Small intestine (tissue), 7 donors: Measurements from ENCODE around the gene NR6A1. TPM values are rescaled to one million over a fixed set of nuclear protein-coding genes. Genes with fewer than 3 reads are reported as not detected.

ENCODE experiments used
- DNase-seq, 2 donors: peaks; one replicate each; pipeline versions ENCODE4 v3.0.0 to v3.0.0-alpha.2; 2013
- FAIRE-seq: peaks from 2 replicates; lab custom pipeline; 2012; peaks lifted over from hg19 to GRCh38; lab: Jason Lieb, UNC
- H3K27ac ChIP-seq, 3 donors: one replicate each; pipeline ENCODE4 v1.5.1; 2013; ENCODE audit warnings: low read length in 2 of 3, mild to moderate bottlenecking in 2 of 3, control low read depth in 1 of 3, inconsistent platforms in 1 of 3, low read depth in 1 of 3, moderate library complexity in 1 of 3
- H3K27me3 ChIP-seq, 3 donors: one replicate each; pipeline ENCODE4 v1.6.1; 2013; ENCODE audit warnings: low read length in 3 of 3, inconsistent platforms in 1 of 3; ENCODE audit not compliant: control insufficient read depth in 3 of 3, insufficient read depth in 3 of 3
- H3K36me3 ChIP-seq, 3 donors: one replicate each; pipeline ENCODE4 v1.6.1; 2013; ENCODE audit warnings: low read length in 3 of 3, inconsistent platforms in 1 of 3, low read depth in 1 of 3, mild to moderate bottlenecking in 1 of 3, moderate library complexity in 1 of 3; ENCODE audit not compliant: control insufficient read depth in 3 of 3, insufficient read depth in 2 of 3
- H3K4me1 ChIP-seq, 3 donors: one replicate each; pipeline ENCODE4 v1.6.1; 2013; ENCODE audit warnings: low read length in 2 of 3, inconsistent platforms in 1 of 3, low read depth in 1 of 3, mild to moderate bottlenecking in 1 of 3, moderate library complexity in 1 of 3; ENCODE audit not compliant: control insufficient read depth in 3 of 3, insufficient read depth in 2 of 3
- H3K4me3 ChIP-seq, 3 donors: one replicate each; pipeline ENCODE4 v1.5.1; 2013; ENCODE audit warnings: low read length in 3 of 3, control low read depth in 1 of 3, inconsistent platforms in 1 of 3, low read depth in 1 of 3, mild to moderate bottlenecking in 1 of 3, moderate library complexity in 1 of 3
- H3K9me3 ChIP-seq, 2 donors: one replicate each; pipeline ENCODE4 v1.6.1; 2013; ENCODE audit warnings: low read depth in 1 of 2, low read length in 1 of 2; ENCODE audit not compliant: control insufficient read depth in 2 of 2, insufficient read depth in 1 of 2
- WGBS, 3 donors: extraction: QIAGEN DNeasy Blood & Tissue Kit; methylation state at CpG; one replicate each; pipeline ENCODE4 v1.1.7; 2013; 5-methylcytosine and 5-hydroxymethylcytosine counted together
- polyA plus RNA-seq, 4 donors: library from polyadenylated mRNA; stranded (reverse) in 3 of 4; unstranded in 1 of 4; fragments of 200-250 nt in 3 of 4; fragments of 120-200 nt in 1 of 4; gene quantifications; one replicate each; pipeline versions ENCODE4 v1.2.1 to v1.2.3, GENCODE V29; 2013
- donor health status: healthy with polysubstance abuse.
- donor health status: control.
- donor health status: control.
- donor health status: Bipolar disorder and iron deficiency.
- donor health status: healthy.

NR6A1 gene
- polyA plus RNA-seq, 4 donors = 2.3 to 6.0 (median 4.0) TPM

GRCh38 chr9:124558777-124559470 lies 212.2 kb downstream of the NR6A1 start:
- no peak overlapping the region for H3K4me3 ChIP-seq
- DNase-seq (peak in 1 of 2 donors; percentile 20), FAIRE-seq (no peak)
- no peak overlapping the region for H3K27ac ChIP-seq
- H3K9me3 ChIP-seq = no peaks in the 10 kb centered on the region
- peaks cover 0 to 6% (median 0%) of the 10 kb centered on the region in 3 donors for H3K4me1 ChIP-seq
- WGBS, 3 donors = 70 to 75% (median 71%) methylated on average over 4 of the region's 4 CpGs
- H3K36me3 ChIP-seq = no peaks in the 10 kb centered on the region
- no peaks in the 10 kb centered on the region for H3K27me3 ChIP-seq

DNA sequence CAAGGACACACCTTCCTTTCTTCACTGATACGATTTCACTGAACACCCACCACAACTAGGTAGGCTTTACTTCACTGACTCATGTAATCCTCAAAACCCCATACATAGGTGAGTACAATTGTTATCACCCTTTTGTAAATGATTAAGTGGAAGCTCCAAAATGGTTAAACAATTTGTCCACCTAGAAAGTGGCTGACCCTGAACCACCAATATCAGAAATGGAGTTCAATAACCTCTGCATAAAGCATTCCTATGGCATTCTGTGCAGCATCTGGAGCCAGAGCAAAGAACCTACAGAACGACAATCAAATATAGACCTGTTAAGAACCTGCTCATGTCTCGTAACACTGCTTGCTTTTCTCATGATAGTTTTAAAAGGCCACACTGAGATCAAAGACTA lies 213.2 kb downstream of the NR6A1 start:
- H3K4me1 ChIP-seq = peaks cover 0 to 6% (median 0%) of the 10 kb centered on the region in 3 donors
- H3K27me3 ChIP-seq = no peaks in the 10 kb centered on the region
- no peaks in the 10 kb centered on the region for H3K36me3 ChIP-seq
- H3K27ac ChIP-seq = no peak overlapping the region
- no peak overlapping the region for H3K4me3 ChIP-seq
- FAIRE-seq (no peak), DNase-seq (no peak)
- 82 to 88% (median 88%) methylated on average over 3 of the region's 3 CpGs for WGBS, 3 donors
- H3K9me3 ChIP-seq = no peaks in the 10 kb centered on the region

- DNase-seq (no peak), FAIRE-seq (no peak)
- Histone ChIP-seq H3K27me3 (no peaks in the 10 kb centered on the region), H3K36me3 (peaks cover 0 to 2% (median 0%) of the 10 kb centered on the region in 3 donors), H3K9me3 (no peaks in the 10 kb centered on the region), H3K4me3 (no peak overlapping the region), H3K27ac (no peak overlapping the region), H3K4me1 (peaks cover 0 to 6% (median 0%) of the 10 kb centered on the region in 3 donors)
- 45 to 54% (median 49%) methylated on average over 3 of the region's 3 CpGs for WGBS, 3 donors
These were observed 216.1 kb downstream of the NR6A1 start for GRCh38 chr9:124555043-124555442.

DNA sequence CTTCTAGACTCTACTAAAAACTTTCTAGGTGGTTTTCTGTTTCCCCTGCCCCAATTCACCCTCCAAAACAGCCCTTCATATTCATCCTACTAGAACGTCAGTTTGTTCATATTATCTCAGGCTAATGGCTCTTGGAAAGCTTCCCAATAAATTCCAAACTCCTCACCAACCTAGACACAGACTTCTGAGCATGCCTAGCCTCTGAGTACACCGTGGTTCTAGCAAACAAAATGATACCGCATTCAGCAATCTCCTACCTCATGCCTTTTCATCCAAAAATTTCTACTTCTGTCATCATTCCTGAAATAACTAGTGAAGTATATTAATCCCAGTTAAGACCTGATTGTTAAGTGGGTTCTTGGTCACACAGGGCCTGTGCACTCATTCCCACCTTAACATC lies 217.4 kb downstream of the NR6A1 start:
- Histone ChIP-seq H3K4me3 (no peak overlapping the region), H3K4me1 (peaks cover 0 to 6% (median 0%) of the 10 kb centered on the region in 3 donors), H3K27ac (no peak overlapping the region), H3K9me3 (no peaks in the 10 kb centered on the region), H3K27me3 (no peaks in the 10 kb centered on the region), H3K36me3 (peaks cover 0 to 2% (median 0%) of the 10 kb centered on the region in 3 donors)
- 39 to 54% (median 41%) methylated on average over 3 of the region's 3 CpGs for WGBS, 3 donors
- FAIRE-seq (no peak), DNase-seq (no peak)

DNA sequence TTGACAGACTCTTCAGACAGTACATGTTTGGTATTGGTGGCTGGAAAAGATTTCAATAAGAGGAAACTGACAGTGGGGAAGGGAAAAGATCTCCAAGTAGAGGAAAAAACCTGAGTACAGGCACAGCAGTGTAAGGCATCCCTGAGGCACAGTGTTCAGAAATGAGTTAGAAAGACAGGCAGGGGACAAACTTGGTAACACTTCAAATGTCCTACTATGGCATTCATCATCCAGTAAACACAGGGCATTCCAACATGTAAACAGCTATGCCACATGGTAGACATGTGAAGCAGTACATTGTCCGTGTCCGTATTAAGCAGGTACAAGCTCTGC lies 218.9 kb downstream of the NR6A1 start:
- H3K27ac ChIP-seq = no peak overlapping the region
- 89 to 93% (median 91%) methylated on average over 2 of the region's 2 CpGs for WGBS, 3 donors
- no peak for DNase-seq
- no peaks in the 10 kb centered on the region for H3K27me3 ChIP-seq
- no peak overlapping the region for H3K4me3 ChIP-seq
- peaks cover 0 to 2% (median 0%) of the 10 kb centered on the region in 3 donors for H3K36me3 ChIP-seq
- FAIRE-seq = no peak
- H3K4me1 ChIP-seq = peaks cover 0 to 3% (median 0%) of the 10 kb centered on the region in 3 donors
- H3K9me3 ChIP-seq = no peaks in the 10 kb centered on the region

DNA sequence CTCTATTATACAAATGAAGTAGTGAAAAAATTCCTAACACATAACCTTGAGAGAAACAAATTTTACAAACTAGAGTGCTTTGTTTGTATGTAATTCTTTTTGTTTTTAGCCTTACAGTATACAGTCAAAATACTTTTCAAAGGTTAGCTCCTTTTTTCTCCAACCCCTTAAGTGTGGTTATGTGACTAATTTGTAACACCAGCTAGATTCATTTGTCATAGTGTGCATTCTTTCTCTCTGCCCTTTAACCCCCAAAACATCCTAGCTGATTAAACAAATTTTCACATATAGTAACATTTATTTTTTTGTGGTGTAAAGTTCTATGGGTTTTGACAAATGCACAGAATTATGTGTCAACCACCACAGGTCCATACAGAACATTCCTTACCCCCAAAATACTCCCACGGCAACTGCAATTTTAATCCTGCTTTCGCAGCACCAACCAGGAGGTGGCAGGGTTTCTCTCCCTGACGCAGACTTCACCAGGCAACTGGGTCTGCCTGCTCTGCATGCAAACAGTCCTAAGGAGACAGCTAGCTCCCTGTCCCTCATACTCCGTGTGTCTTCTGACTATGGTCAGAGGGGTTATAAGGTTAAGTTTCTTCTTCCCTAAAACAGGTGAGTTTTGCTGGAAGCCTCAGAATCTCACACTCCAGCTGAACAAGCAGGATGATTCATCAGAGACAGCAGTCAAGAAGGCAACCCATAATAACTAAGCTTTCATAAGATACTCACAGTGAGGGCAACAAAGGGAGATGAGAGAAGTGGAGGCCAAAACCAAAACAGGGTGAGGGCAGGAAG lies 219.4 kb downstream of the NR6A1 start:
- FAIRE-seq (no peak), DNase-seq (peak; percentile 40 to 52)
- Histone ChIP-seq H3K27me3 (no peaks in the 10 kb centered on the region), H3K4me3 (no peak overlapping the region), H3K4me1 (peaks cover 0 to 3% (median 0%) of the 10 kb centered on the region in 3 donors), H3K36me3 (peaks cover 0 to 2% (median 0%) of the 10 kb centered on the region in 3 donors), H3K9me3 (no peaks in the 10 kb centered on the region), H3K27ac (no peak overlapping the region)
- WGBS, 3 donors = 16 to 25% (median 23%) methylated on average over 4 of the region's 4 CpGs

- peaks cover 0 to 3% (median 0%) of the 10 kb centered on the region in 3 donors for H3K4me1 ChIP-seq
- WGBS, 3 donors = 92 to 95% (median 93%) methylated on average over 2 of the region's 2 CpGs
- DNase-seq (no peak), FAIRE-seq (no peak)
- H3K9me3 ChIP-seq = no peaks in the 10 kb centered on the region
- H3K27ac ChIP-seq = no peak overlapping the region
- H3K4me3 ChIP-seq = no peak overlapping the region
- H3K36me3 ChIP-seq = peaks cover 0 to 2% (median 0%) of the 10 kb centered on the region in 3 donors
- no peaks in the 10 kb centered on the region for H3K27me3 ChIP-seq
These were observed 221.0 kb downstream of the NR6A1 start for GRCh38 chr9:124550072-124550471.

GRCh38 chr9:124549016-124549415 lies 222.1 kb downstream of the NR6A1 start:
- H3K27me3 ChIP-seq = no peaks in the 10 kb centered on the region
- FAIRE-seq (no peak), DNase-seq (no peak)
- 56 to 88% (median 68%) methylated on average over 1 of the region's 1 CpG for WGBS, 3 donors
- no peak overlapping the region for H3K4me3 ChIP-seq
- H3K36me3 ChIP-seq = peaks cover 0 to 2% (median 0%) of the 10 kb centered on the region in 3 donors
- no peak overlapping the region for H3K27ac ChIP-seq
- H3K4me1 ChIP-seq = no peaks in the 10 kb centered on the region
- no peaks in the 10 kb centered on the region for H3K9me3 ChIP-seq
